Memory B cell (primary cell): ENCODE measurements around the gene FGF11.

Experiments
- ATAC-seq: fragments of 150-1000 bp; cut with Tn5 transposase; 2 replicates; pipeline ENCODE4 v1.10.0; 2021; ENCODE audit warnings: low read depth, mild to moderate bottlenecking, moderate library complexity
- DNase-seq, 2 donors: peaks; one replicate each; pipeline ENCODE4 v3.0.0; 2022; ENCODE audit warnings: low spot score in 2 of 2
- H3K27ac Mint-ChIP-seq: one replicate; pipeline ENCODE4 v1.8.0; 2022; ENCODE audit warnings: mild to moderate bottlenecking, moderate library complexity, mixed read lengths
- H3K27me3 Mint-ChIP-seq: one replicate; pipeline ENCODE4 v1.8.0; 2022; ENCODE audit warnings: mixed read lengths
- H3K36me3 Mint-ChIP-seq: one replicate; pipeline ENCODE4 v1.8.0; 2022; ENCODE audit warnings: mild to moderate bottlenecking, mixed read lengths
- H3K4me1 Mint-ChIP-seq: one replicate; pipeline ENCODE4 v1.8.0; 2022; ENCODE audit warnings: mixed read lengths
- H3K4me3 Mint-ChIP-seq: one replicate; pipeline ENCODE4 v1.8.0; 2022; ENCODE audit warnings: mild to moderate bottlenecking, moderate library complexity, mixed read lengths
- H3K9me3 Mint-ChIP-seq: one replicate; pipeline ENCODE4 v1.8.0; 2022; ENCODE audit warnings: mixed read lengths

Gene FGF11

GRCh38 chr17:7444682-7445618 lies 5.6 kb downstream of the FGF11 start, which contains the start of gene CHRNB1:
CHRNB1 (plus strand) TSS chr17:7445061; CDS start chr17:7445128, 67 bp downstream.
- no peak for DNase-seq
- Mint-ChIP-seq H3K27ac (peak within 1 kb of the TSS; percentile 6), H3K9me3 (no peaks in the 10 kb centered on the region), H3K36me3 (peaks cover 4% of the 10 kb centered on the region), H3K4me1 (peaks cover 20% of the 10 kb centered on the region), H3K4me3 (peak within 1 kb of the TSS; percentile 76), H3K27me3 (peaks cover 44% of the 10 kb centered on the region)
- peak; percentile 40 for ATAC-seq

DNA sequence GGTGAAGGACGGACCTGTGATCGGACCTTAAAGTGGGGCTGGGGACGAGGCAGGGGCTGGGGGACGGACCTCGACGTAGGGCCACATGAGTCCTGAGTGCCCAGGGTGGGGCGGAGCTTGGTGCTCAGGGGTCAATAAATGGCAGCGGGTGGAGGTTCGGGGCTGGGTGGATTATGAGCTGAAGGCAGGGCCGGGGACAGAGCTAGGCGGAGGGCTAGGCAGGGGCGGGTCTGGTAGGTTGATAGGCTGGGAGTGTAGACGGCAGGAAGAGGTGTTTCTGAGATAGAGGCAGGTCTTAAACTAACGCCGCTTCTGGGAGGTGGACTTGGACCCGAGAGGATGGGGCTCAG lies 6.3 kb downstream of the FGF11 start:
- H3K27ac Mint-ChIP-seq = peak overlapping the region; percentile 6
- H3K36me3 Mint-ChIP-seq = peaks cover 4% of the 10 kb centered on the region
- H3K4me3 Mint-ChIP-seq = peak overlapping the region; percentile 76
- H3K4me1 Mint-ChIP-seq = peaks cover 15% of the 10 kb centered on the region
- no peaks in the 10 kb centered on the region for H3K9me3 Mint-ChIP-seq
- ATAC-seq (peak; percentile 74), DNase-seq (no peak)
- H3K27me3 Mint-ChIP-seq = peaks cover 40% of the 10 kb centered on the region

- Mint-ChIP-seq H3K4me1 (peaks cover 13% of the 10 kb centered on the region), H3K27me3 (peaks cover 31% of the 10 kb centered on the region), H3K4me3 (no peak overlapping the region), H3K36me3 (peaks cover 3% of the 10 kb centered on the region), H3K27ac (no peak overlapping the region), H3K9me3 (no peaks in the 10 kb centered on the region)
- DNase-seq = no peak
- ATAC-seq = no peak
Measured at GRCh38 chr17:7448461-7448860, 9.1 kb downstream of the FGF11 start.

- Mint-ChIP-seq H3K4me3 (no peak overlapping the region), H3K36me3 (peaks cover 4% of the 10 kb centered on the region), H3K27me3 (no peaks in the 10 kb centered on the region), H3K27ac (no peak overlapping the region), H3K4me1 (no peaks in the 10 kb centered on the region), H3K9me3 (no peaks in the 10 kb centered on the region)
- DNase-seq (no peak), ATAC-seq (no peak)
Measured at GRCh38 chr17:7459961-7460545, 20.7 kb downstream of the FGF11 start.

- H3K27ac Mint-ChIP-seq = no peak overlapping the region
- DNase-seq = no peak
- no peak overlapping the region for H3K4me3 Mint-ChIP-seq
- ATAC-seq = no peak
- no peaks in the 10 kb centered on the region for H3K9me3 Mint-ChIP-seq
- H3K4me1 Mint-ChIP-seq = no peaks in the 10 kb centered on the region
- H3K27me3 Mint-ChIP-seq = no peaks in the 10 kb centered on the region
- H3K36me3 Mint-ChIP-seq = peaks cover 6% of the 10 kb centered on the region
Measured at GRCh38 chr17:7460850-7461660, 21.7 kb downstream of the FGF11 start.

DNA sequence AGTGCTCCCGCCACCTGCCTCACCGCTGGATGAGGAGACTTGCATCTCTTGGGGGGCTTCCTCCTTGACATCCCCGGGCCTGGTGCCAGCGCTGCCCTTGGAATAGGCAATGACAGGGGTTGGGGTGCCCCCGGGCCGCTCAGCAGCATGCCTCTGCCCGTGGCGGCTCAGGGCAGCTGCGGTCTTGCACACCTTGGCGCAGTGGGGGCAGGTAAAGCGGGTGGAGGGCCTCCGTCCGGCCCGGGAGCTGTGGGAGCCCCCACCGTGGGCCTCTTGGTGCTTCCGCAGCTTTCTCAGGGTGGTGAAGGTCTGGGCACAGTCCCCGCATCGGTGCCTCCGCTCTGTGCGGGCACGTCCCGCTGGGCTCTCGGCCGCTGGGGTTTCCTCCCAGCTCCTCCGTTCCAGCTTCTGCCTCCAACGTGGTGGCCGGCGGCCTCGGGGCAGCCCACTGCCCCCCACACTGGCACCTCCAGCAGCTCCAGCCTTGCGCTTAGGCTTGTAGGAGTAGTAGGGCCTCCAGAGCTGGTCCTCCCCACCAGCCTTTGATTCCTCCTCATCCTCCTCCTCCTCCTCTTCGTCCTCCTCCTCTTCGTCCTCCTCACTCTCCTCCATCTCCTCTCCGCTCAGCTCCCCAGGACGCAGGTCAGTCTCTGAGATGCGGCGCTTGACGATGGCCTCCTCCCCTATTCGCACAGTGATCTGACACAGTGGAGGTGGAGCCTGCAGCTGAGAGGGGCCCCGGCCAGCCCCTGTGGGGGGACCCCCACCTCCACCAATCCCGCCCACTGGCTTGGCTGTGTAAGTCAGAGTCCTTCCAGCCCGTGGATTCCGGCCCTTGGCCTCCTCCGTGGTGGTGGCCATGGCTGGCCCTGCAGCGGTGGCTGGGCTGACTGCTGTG lies 23.4 kb downstream of the FGF11 start:
- ATAC-seq = no peak
- no peak overlapping the region for H3K27ac Mint-ChIP-seq

DNA sequence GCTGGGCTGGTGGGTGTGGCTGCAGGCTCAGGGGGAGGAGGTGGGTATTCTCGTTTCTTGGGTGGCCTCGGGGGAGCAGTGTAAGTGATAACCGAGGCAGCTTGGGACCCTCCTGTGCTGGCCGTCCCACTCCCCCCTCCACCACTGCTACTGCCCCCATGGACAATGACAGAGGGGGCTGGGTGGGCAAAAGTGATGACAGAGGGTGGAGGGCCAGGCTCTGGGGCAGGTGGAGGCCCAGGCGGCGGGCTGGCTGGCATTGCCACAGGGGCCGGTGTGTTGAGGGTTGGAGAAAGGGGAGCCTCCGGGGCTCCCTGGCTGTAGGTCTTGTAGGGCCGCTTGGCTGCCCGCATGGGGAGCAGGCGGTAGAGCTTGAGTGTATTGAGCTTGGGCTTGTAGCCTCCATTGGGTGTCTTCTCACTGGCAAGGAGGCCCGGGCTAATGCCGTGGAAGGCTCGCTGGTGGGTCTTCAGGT lies 24.1 kb downstream of the FGF11 start:
- Mint-ChIP-seq H3K9me3 (no peaks in the 10 kb centered on the region), H3K27me3 (no peaks in the 10 kb centered on the region), H3K4me3 (no peak overlapping the region), H3K27ac (no peak overlapping the region), H3K36me3 (peaks cover 14% of the 10 kb centered on the region), H3K4me1 (peaks cover 10% of the 10 kb centered on the region)
- no peak for DNase-seq
- no peak for ATAC-seq

More for the DNA sequence above, 23.4 kb downstream of the FGF11 start:
- H3K9me3 Mint-ChIP-seq = no peaks in the 10 kb centered on the region
- H3K4me3 Mint-ChIP-seq = no peak overlapping the region
- peaks cover 10% of the 10 kb centered on the region for H3K4me1 Mint-ChIP-seq
- peaks cover 14% of the 10 kb centered on the region for H3K36me3 Mint-ChIP-seq
- no peak for DNase-seq
- no peaks in the 10 kb centered on the region for H3K27me3 Mint-ChIP-seq

- H3K4me3 Mint-ChIP-seq = no peak overlapping the region
- no peaks in the 10 kb centered on the region for H3K27me3 Mint-ChIP-seq
- H3K9me3 Mint-ChIP-seq = no peaks in the 10 kb centered on the region
- ATAC-seq (no peak), DNase-seq (no peak)
- peaks cover 14% of the 10 kb centered on the region for H3K4me1 Mint-ChIP-seq
- H3K36me3 Mint-ChIP-seq = peaks cover 18% of the 10 kb centered on the region
- no peak overlapping the region for H3K27ac Mint-ChIP-seq
Measured at GRCh38 chr17:7464081-7464480, 24.8 kb downstream of the FGF11 start.

DNA sequence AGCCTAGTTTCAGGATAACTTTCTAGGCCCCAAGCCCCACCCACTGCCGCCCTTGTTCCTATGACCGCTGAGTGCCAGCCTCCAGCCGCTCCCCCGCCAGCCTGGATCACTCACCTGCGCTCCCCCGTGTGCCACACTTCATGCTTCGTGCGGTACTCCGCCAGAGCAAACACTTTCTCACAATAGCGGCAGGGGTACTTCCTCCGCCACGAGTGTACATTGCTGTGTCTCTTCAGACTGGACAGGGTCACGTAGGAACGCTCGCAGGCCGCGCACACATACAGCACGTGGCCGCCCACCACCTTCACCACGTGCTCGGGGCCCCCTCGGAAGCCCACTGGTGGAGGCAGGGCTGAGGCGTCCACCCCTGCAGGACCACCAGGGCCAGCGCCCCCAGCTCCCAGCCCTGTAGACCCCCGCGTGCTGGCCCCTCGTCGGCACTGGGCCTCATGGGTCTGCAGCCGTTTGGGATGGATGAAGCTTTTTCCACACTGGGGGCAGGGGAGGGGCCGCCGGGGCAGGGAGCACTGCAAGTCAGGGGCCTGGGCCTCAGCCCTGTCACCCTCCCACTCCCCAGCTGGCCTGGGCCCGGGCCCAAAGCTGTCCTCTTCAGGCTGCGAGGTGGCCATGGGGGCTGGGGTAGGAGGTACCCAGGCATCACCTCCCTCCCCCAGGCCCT lies 26.4 kb downstream of the FGF11 start:
- Mint-ChIP-seq H3K4me1 (peaks cover 14% of the 10 kb centered on the region), H3K9me3 (no peaks in the 10 kb centered on the region), H3K27ac (no peak overlapping the region), H3K27me3 (no peaks in the 10 kb centered on the region), H3K4me3 (no peak overlapping the region), H3K36me3 (peaks cover 18% of the 10 kb centered on the region)
- no peak for ATAC-seq
- no peak for DNase-seq

DNA sequence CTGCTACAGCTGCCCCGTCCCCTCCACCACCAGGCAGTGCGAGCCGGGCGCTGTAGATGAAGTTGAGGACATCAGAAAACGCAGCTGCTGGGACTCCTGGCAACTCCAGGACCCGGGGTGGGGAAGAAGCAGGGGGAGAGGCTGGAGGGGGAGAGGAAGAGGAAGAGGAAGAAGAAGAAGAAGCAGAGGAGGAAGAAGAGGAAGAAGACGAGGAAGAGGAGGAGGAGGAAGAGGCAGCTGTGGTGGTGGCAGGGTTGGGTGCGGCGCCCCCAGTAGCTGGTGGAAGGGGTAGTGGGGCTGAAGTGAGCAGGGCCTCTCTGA lies 27.0 kb downstream of the FGF11 start:
- ATAC-seq = no peak
- H3K27me3 Mint-ChIP-seq = no peaks in the 10 kb centered on the region
- peaks cover 14% of the 10 kb centered on the region for H3K4me1 Mint-ChIP-seq
- H3K36me3 Mint-ChIP-seq = peaks cover 18% of the 10 kb centered on the region
- H3K4me3 Mint-ChIP-seq = no peak overlapping the region
- H3K9me3 Mint-ChIP-seq = no peaks in the 10 kb centered on the region
- no peak for DNase-seq
- H3K27ac Mint-ChIP-seq = no peak overlapping the region

- no peaks in the 10 kb centered on the region for H3K27me3 Mint-ChIP-seq
- H3K36me3 Mint-ChIP-seq = peaks cover 18% of the 10 kb centered on the region
- no peak overlapping the region for H3K4me3 Mint-ChIP-seq
- ATAC-seq (no peak), DNase-seq (no peak)
- no peaks in the 10 kb centered on the region for H3K9me3 Mint-ChIP-seq
- H3K4me1 Mint-ChIP-seq = peaks cover 15% of the 10 kb centered on the region
- no peak overlapping the region for H3K27ac Mint-ChIP-seq
Measured at GRCh38 chr17:7466639-7467341, 27.5 kb downstream of the FGF11 start.

GRCh38 chr17:7467498-7467897 lies 28.2 kb downstream of the FGF11 start:
- Mint-ChIP-seq H3K27ac (no peak overlapping the region), H3K36me3 (peaks cover 18% of the 10 kb centered on the region)

More at GRCh38 chr17:7467498-7467897, 28.2 kb downstream of the FGF11 start:
- Mint-ChIP-seq H3K4me1 (peaks cover 18% of the 10 kb centered on the region), H3K4me3 (no peak overlapping the region), H3K9me3 (no peaks in the 10 kb centered on the region), H3K27me3 (no peaks in the 10 kb centered on the region)
- ATAC-seq (peak; percentile 53), DNase-seq (no peak)
